Endothelial cell (in vitro differentiated cells): Measurements from ENCODE around the gene ARID1B. TPM values are rescaled to one million over a fixed set of nuclear protein-coding genes. Genes with fewer than 3 reads are reported as not detected.

ENCODE experiments used
- DNase-seq: peaks from one replicate; pipeline ENCODE4 v3.0.0; 2021; ENCODE audit warnings: low spot score
- H3K27ac Mint-ChIP-seq: one replicate; pipeline ENCODE4 v1.8.0; 2021; ENCODE audit warnings: mixed read lengths, inconsistent platforms; ENCODE audit not compliant: unreplicated experiment
- H3K27me3 Mint-ChIP-seq: one replicate; pipeline ENCODE4 v1.8.0; 2021; ENCODE audit warnings: mild to moderate bottlenecking, moderate library complexity, mixed read lengths, inconsistent platforms; ENCODE audit not compliant: unreplicated experiment
- H3K36me3 Mint-ChIP-seq: one replicate; pipeline ENCODE4 v1.8.0; 2021; ENCODE audit warnings: mild to moderate bottlenecking, low read depth, mixed read lengths, inconsistent platforms; ENCODE audit not compliant: unreplicated experiment
- H3K4me1 Mint-ChIP-seq: one replicate; pipeline ENCODE4 v1.8.0; 2021; ENCODE audit warnings: mild to moderate bottlenecking, mixed read lengths, inconsistent platforms; ENCODE audit not compliant: unreplicated experiment
- H3K4me3 Mint-ChIP-seq: one replicate; pipeline ENCODE4 v1.8.0; 2021; ENCODE audit warnings: mild to moderate bottlenecking, mixed read lengths, inconsistent platforms; ENCODE audit not compliant: unreplicated experiment
- H3K9me3 Mint-ChIP-seq: one replicate; pipeline ENCODE4 v1.8.0; 2021; ENCODE audit warnings: mixed read lengths, inconsistent platforms; ENCODE audit not compliant: unreplicated experiment
- CTCF ChIP-seq: fragments of 200-600 bp; sonication (generic); IDR thresholded peaks from one replicate; pipeline ENCODE4 v1.5.0; 2021; ENCODE audit warnings: antibody characterized with exemption; ENCODE audit not compliant: unreplicated experiment
- total RNA-seq: library from RNA; stranded (reverse); fragmentation: NEBNext Ultra II Directional; extraction: Animal tissue kit (Norgen Biotek cat#: 25700); gene quantifications from one replicate; pipeline ENCODE4 v1.2.1, GENCODE V29; 2021; ENCODE audit not compliant: unreplicated experiment

The ARID1B gene
- total RNA-seq, 1 donor from 2014 or later: 104 TPM

GRCh38 chr6:156740604-156741003 lies 36.6 kb upstream of the ARID1B start:
- no peaks in the 10 kb centered on the region for H3K36me3 Mint-ChIP-seq
- H3K4me3 Mint-ChIP-seq: no peak overlapping the region
- H3K27ac Mint-ChIP-seq: no peak overlapping the region
- H3K4me1 Mint-ChIP-seq: peaks cover 3% of the 10 kb centered on the region
- H3K27me3 Mint-ChIP-seq: no peaks in the 10 kb centered on the region
- DNase-seq: no peak
- no peaks in the 10 kb centered on the region for H3K9me3 Mint-ChIP-seq
- TF ChIP-seq CTCF: no peak

- no peak overlapping the region for H3K27ac Mint-ChIP-seq
- no peaks in the 10 kb centered on the region for H3K36me3 Mint-ChIP-seq
- H3K9me3 Mint-ChIP-seq: no peaks in the 10 kb centered on the region
- no peak overlapping the region for H3K4me3 Mint-ChIP-seq
- no peak for TF ChIP-seq CTCF
- peaks cover 3% of the 10 kb centered on the region for H3K4me1 Mint-ChIP-seq
- H3K27me3 Mint-ChIP-seq: no peaks in the 10 kb centered on the region
- no peak for DNase-seq
Measured at GRCh38 chr6:156741287-156742073, 35.7 kb upstream of the ARID1B start.

- no peaks in the 10 kb centered on the region for H3K9me3 Mint-ChIP-seq
- H3K36me3 Mint-ChIP-seq: no peaks in the 10 kb centered on the region
- no peak for DNase-seq
- H3K4me1 Mint-ChIP-seq: no peaks in the 10 kb centered on the region
- TF ChIP-seq CTCF: no peak
- H3K27me3 Mint-ChIP-seq: no peaks in the 10 kb centered on the region
- H3K4me3 Mint-ChIP-seq: no peak overlapping the region
- no peak overlapping the region for H3K27ac Mint-ChIP-seq
Measured at GRCh38 chr6:156747715-156748114, 29.5 kb upstream of the ARID1B start.

- H3K27me3 Mint-ChIP-seq: no peaks in the 10 kb centered on the region
- TF ChIP-seq CTCF: no peak
- no peak overlapping the region for H3K4me3 Mint-ChIP-seq
- H3K9me3 Mint-ChIP-seq: no peaks in the 10 kb centered on the region
- H3K4me1 Mint-ChIP-seq: no peaks in the 10 kb centered on the region
- no peak for DNase-seq
- no peaks in the 10 kb centered on the region for H3K36me3 Mint-ChIP-seq
- no peak overlapping the region for H3K27ac Mint-ChIP-seq
Measured at GRCh38 chr6:156748504-156748903, 28.7 kb upstream of the ARID1B start.

- TF ChIP-seq CTCF: no peak
- no peaks in the 10 kb centered on the region for H3K4me1 Mint-ChIP-seq
- no peak overlapping the region for H3K4me3 Mint-ChIP-seq
- H3K27me3 Mint-ChIP-seq: peaks cover 3% of the 10 kb centered on the region
- no peaks in the 10 kb centered on the region for H3K9me3 Mint-ChIP-seq
- H3K27ac Mint-ChIP-seq: no peak overlapping the region
- DNase-seq: no peak
- no peaks in the 10 kb centered on the region for H3K36me3 Mint-ChIP-seq
Measured at GRCh38 chr6:156752666-156753301, 24.4 kb upstream of the ARID1B start.
